ENCODE data around the gene HPRT1. TPM values are rescaled to one million over a fixed set of nuclear protein-coding genes. Genes with fewer than 3 reads are reported as not detected.

The HPRT1 gene
- total RNA-seq, 2 donors from 2014 or later: 19.0 to 20.0 TPM

- Mint-ChIP-seq H3K4me3 (no peak overlapping the region), H3K27ac (no peak overlapping the region), H3K4me1 (no peaks in the 10 kb centered on the region), H3K27me3 (ENCODE audit: insufficient read depth) (no peaks in the 10 kb centered on the region), H3K9me3 (peaks cover 62% of the 10 kb centered on the region), H3K36me3 (ENCODE audit: low read depth) (no peaks in the 10 kb centered on the region)
- H3K4me1 ChIP-seq (ENCODE audit: control insufficient read depth, insufficient read depth, low read length): no peaks in the 10 kb centered on the region
- TF ChIP-seq CTCF (conservative IDR thresholded peaks at IDR 0.05): no peak
- DNase-seq: no peak
- H3K9ac ChIP-seq (ENCODE audit: extremely low read depth, low read length, poor library complexity, severe bottlenecking): no peak overlapping the region
- 93% methylated on average over 6 of the region's 6 CpGs; no CpG with 5 or more reads in 1 of the 2 experiments for WGBS, 2 experiments (ENCODE audit: insufficient coverage in 1 of 2, insufficient read length in 1 of 2)
- no peaks in the 10 kb centered on the region for H3K36me3 ChIP-seq (ENCODE audit: control insufficient read depth, insufficient read depth, low read length)
- H3K27me3 ChIP-seq (ENCODE audit: control insufficient read depth, insufficient read depth, low read length, poor library complexity, severe bottlenecking): no peaks in the 10 kb centered on the region
- H3K27ac ChIP-seq (ENCODE audit: low read depth, low read length): no peak overlapping the region
- H3K9me3 ChIP-seq (ENCODE audit: control insufficient read depth, low read length): no peaks in the 10 kb centered on the region
- no peak overlapping the region for H3K4me3 ChIP-seq (ENCODE audit: low read length)
These were observed 7.4 kb upstream of the HPRT1 start for GRCh38 chrX:134452596-134452995.

DNA sequence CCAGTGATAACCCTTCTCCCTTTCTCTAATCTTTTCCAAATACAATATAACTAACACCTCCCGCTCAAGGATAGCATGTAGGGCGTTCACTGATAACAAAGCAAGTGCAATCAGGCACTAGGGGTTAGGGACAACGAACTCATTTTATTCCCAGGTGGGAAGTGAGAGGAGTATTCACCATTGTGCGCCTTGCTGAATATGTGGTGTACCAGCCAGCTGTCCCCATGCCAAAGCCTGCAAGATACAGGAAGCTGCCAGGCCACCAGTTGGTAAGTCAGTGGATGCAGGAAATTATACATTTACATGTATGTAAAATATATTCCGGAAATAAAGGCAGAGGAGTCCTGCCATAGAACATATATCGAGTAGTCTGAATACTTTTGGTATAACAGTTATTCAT lies 6.3 kb upstream of the HPRT1 start:
- Histone ChIP-seq H3K36me3 (ENCODE audit: control insufficient read depth, insufficient read depth, low read length) (no peaks in the 10 kb centered on the region), H3K9me3 (ENCODE audit: control insufficient read depth, low read length) (no peaks in the 10 kb centered on the region), H3K9ac (ENCODE audit: extremely low read depth, low read length, poor library complexity, severe bottlenecking) (no peak overlapping the region), H3K4me3 (ENCODE audit: low read length) (no peak overlapping the region), H3K27me3 (ENCODE audit: control insufficient read depth, insufficient read depth, low read length, poor library complexity, severe bottlenecking) (no peaks in the 10 kb centered on the region), H3K27ac (ENCODE audit: low read depth, low read length) (no peak overlapping the region), H3K4me1 (ENCODE audit: control insufficient read depth, insufficient read depth, low read length) (no peaks in the 10 kb centered on the region)
- no peak for TF ChIP-seq CTCF (conservative IDR thresholded peaks at IDR 0.05)
- Mint-ChIP-seq H3K27ac (no peak overlapping the region), H3K9me3 (peaks cover 65% of the 10 kb centered on the region), H3K27me3 (ENCODE audit: insufficient read depth) (no peaks in the 10 kb centered on the region), H3K4me3 (no peak overlapping the region), H3K36me3 (ENCODE audit: low read depth) (no peaks in the 10 kb centered on the region), H3K4me1 (no peaks in the 10 kb centered on the region)
- 85% methylated on average over 4 of the region's 6 CpGs; no CpG with 5 or more reads in 1 of the 2 experiments for WGBS, 2 experiments (ENCODE audit: insufficient coverage in 1 of 2, insufficient read length in 1 of 2)
- no peak for DNase-seq

- Histone ChIP-seq H3K9ac (ENCODE audit: extremely low read depth, low read length, poor library complexity, severe bottlenecking) (no peak overlapping the region), H3K27ac (ENCODE audit: low read depth, low read length) (no peak overlapping the region), H3K4me3 (ENCODE audit: low read length) (no peak overlapping the region), H3K4me1 (ENCODE audit: control insufficient read depth, insufficient read depth, low read length) (no peaks in the 10 kb centered on the region), H3K9me3 (ENCODE audit: control insufficient read depth, low read length) (no peaks in the 10 kb centered on the region), H3K27me3 (ENCODE audit: control insufficient read depth, insufficient read depth, low read length, poor library complexity, severe bottlenecking) (no peaks in the 10 kb centered on the region), H3K36me3 (ENCODE audit: control insufficient read depth, insufficient read depth, low read length) (no peaks in the 10 kb centered on the region)
- 94 to 100% methylated on average over 1 to 7 of the region's 7 CpGs for WGBS, 2 experiments (ENCODE audit: insufficient coverage in 1 of 2, insufficient read length in 1 of 2)
- H3K9me3 Mint-ChIP-seq: peaks cover 66% of the 10 kb centered on the region
- no peak for TF ChIP-seq CTCF (conservative IDR thresholded peaks at IDR 0.05)
- no peak overlapping the region for H3K4me3 Mint-ChIP-seq
- H3K27ac Mint-ChIP-seq: no peak overlapping the region
- H3K27me3 Mint-ChIP-seq (ENCODE audit: insufficient read depth): no peaks in the 10 kb centered on the region
- no peaks in the 10 kb centered on the region for H3K36me3 Mint-ChIP-seq (ENCODE audit: low read depth)
- no peak for DNase-seq
- H3K4me1 Mint-ChIP-seq: no peaks in the 10 kb centered on the region
These were observed 5.5 kb upstream of the HPRT1 start for GRCh38 chrX:134454506-134454905.

Data from endodermal cell (in vitro differentiated cells).